Keratinocyte (primary cell): ENCODE data around the gene TREH. TPM values are rescaled to one million over a fixed set of nuclear protein-coding genes. Genes with fewer than 3 reads are reported as not detected.

ENCODE experiments used
- DNase-seq: peaks from one replicate; pipeline ENCODE4 v3.0.0-alpha.2; 2011; ENCODE audit warnings: low read depth, missing footprints, low spot score
- FAIRE-seq: peaks from 2 replicates; lab custom pipeline; 2011; peaks lifted over from hg19 to GRCh38; lab: Jason Lieb, UNC
- H2AFZ ChIP-seq: 2 replicates; pipeline ENCODE4 v1.6.0; 2012; ENCODE audit warnings: low read length, control low read depth, inconsistent platforms; ENCODE audit not compliant: control insufficient read depth
- H3K27ac ChIP-seq: 2 replicates; pipeline ENCODE4 v1.5.1; 2011; ENCODE audit warnings: low read length; ENCODE audit not compliant: control insufficient read depth, insufficient read depth
- H3K27me3 ChIP-seq: 3 replicates; pipeline ENCODE4 v1.6.0; 2011; ENCODE audit warnings: low read length; ENCODE audit not compliant: control insufficient read depth, insufficient read depth; ENCODE audit errors: extremely low read depth
- H3K36me3 ChIP-seq, 2 experiments: 2 replicates in 1 of 2; 3 replicates in 1 of 2; pipeline ENCODE4 v1.5.1; 2011; ENCODE audit warnings: low read length in 2 of 2, mild to moderate bottlenecking in 1 of 2; ENCODE audit not compliant: control insufficient read depth in 2 of 2, insufficient read depth in 2 of 2; ENCODE audit errors: extremely low read depth in 1 of 2
- H3K4me1 ChIP-seq: 3 replicates; pipeline ENCODE4 v1.5.1; 2011; ENCODE audit warnings: low read length; ENCODE audit not compliant: control insufficient read depth, insufficient read depth; ENCODE audit errors: extremely low read depth
- H3K4me2 ChIP-seq: 3 replicates; pipeline ENCODE4 v1.6.0; 2011; ENCODE audit warnings: low read depth, low read length; ENCODE audit not compliant: control insufficient read depth, insufficient read depth; ENCODE audit errors: extremely low read depth
- H3K4me3 ChIP-seq, 3 experiments: fragments of 200-600 bp in 1 of 3; sonication (generic) in 1 of 3; 2 replicates in 2 of 3; 3 replicates in 1 of 3; pipeline ENCODE4 v1.5.1; 2011 to 2016; ENCODE audit warnings: low read length in 3 of 3, mild to moderate bottlenecking in 3 of 3, control low read depth in 2 of 3, inconsistent platforms in 1 of 3, low read depth in 1 of 3, mixed read lengths in 1 of 3, mixed run types in 1 of 3, moderate library complexity in 1 of 3; ENCODE audit not compliant: control insufficient read depth in 2 of 3, insufficient read depth in 2 of 3; ENCODE audit errors: extremely low read depth in 1 of 3
- H3K79me2 ChIP-seq: 2 replicates; pipeline ENCODE4 v1.6.0; 2012; ENCODE audit warnings: low read length; ENCODE audit not compliant: control insufficient read depth, insufficient read depth
- H3K9ac ChIP-seq: 3 replicates; pipeline ENCODE4 v1.6.0; 2011; ENCODE audit warnings: low read length; ENCODE audit not compliant: control insufficient read depth, insufficient read depth; ENCODE audit errors: extremely low read depth
- H3K9me1 ChIP-seq: 3 replicates; pipeline ENCODE4 v1.6.0; 2011; ENCODE audit warnings: low read length; ENCODE audit not compliant: control insufficient read depth, insufficient read depth; ENCODE audit errors: extremely low read depth
- H3K9me3 ChIP-seq: 2 replicates; pipeline ENCODE4 v1.5.1; 2012; ENCODE audit warnings: low read depth, low read length; ENCODE audit not compliant: control insufficient read depth
- H4K20me1 ChIP-seq: 3 replicates; pipeline ENCODE4 v1.6.0; 2011; ENCODE audit warnings: low read length; ENCODE audit not compliant: control insufficient read depth, insufficient read depth; ENCODE audit errors: extremely low read depth
- EZH2 ChIP-seq: IDR thresholded peaks from one replicate; pipeline ENCODE4 v1.6.1; 2012; ENCODE audit warnings: inconsistent platforms, mild to moderate bottlenecking, low read length, moderate library complexity
- dilution Hi-C: fragments of 300-500 bp; cut with MboI; formaldehyde crosslinking; loops from one replicate; pipeline ENCODE4 v1.7.0; 2020; ENCODE audit warnings: low sequenced_read_pairs; ENCODE audit not compliant: extremely low pct_ligation_motif_present
- polyA plus RNA-seq, 5 experiments: library from polyadenylated mRNA; depleted of rRNA in 3 of 5; stranded (reverse) in 3 of 5; stranded (forward) in 1 of 5; unstranded in 1 of 5; fragments of >200 nt; gene quantifications; 1 replicate in 1 of 5; 2 replicates in 3 of 5; 3 replicates in 1 of 5; pipeline versions ENCODE4 v1.2.1 to v1.2.3, GENCODE V29; 2011 to 2012; ENCODE audit warnings: missing spikeins in 2 of 5, low read depth in 1 of 5, low replicate concordance in 1 of 5
- TF ChIP-seq, protein P1 (sequence below), 3 experiments: IDR thresholded peaks in 1 of 3; conservative IDR thresholded peaks in 1 of 3; optimal IDR thresholded peaks in 1 of 3; 2 replicates in 2 of 3; 3 replicates in 1 of 3; pipeline versions ENCODE3 to v1.5.1; 2011; ENCODE audit warnings: low read length in 3 of 3, mild to moderate bottlenecking in 3 of 3, moderate library complexity in 2 of 3, control low read depth in 1 of 3, inconsistent platforms in 1 of 3; ENCODE audit not compliant: insufficient read depth in 2 of 3; ENCODE audit errors: extremely low read depth in 1 of 3

The TREH gene
- polyA plus RNA-seq, 1 donor (not counting 4 experiments of a cell fraction or from before 2014, with no cell fraction given): not detected

DNA sequence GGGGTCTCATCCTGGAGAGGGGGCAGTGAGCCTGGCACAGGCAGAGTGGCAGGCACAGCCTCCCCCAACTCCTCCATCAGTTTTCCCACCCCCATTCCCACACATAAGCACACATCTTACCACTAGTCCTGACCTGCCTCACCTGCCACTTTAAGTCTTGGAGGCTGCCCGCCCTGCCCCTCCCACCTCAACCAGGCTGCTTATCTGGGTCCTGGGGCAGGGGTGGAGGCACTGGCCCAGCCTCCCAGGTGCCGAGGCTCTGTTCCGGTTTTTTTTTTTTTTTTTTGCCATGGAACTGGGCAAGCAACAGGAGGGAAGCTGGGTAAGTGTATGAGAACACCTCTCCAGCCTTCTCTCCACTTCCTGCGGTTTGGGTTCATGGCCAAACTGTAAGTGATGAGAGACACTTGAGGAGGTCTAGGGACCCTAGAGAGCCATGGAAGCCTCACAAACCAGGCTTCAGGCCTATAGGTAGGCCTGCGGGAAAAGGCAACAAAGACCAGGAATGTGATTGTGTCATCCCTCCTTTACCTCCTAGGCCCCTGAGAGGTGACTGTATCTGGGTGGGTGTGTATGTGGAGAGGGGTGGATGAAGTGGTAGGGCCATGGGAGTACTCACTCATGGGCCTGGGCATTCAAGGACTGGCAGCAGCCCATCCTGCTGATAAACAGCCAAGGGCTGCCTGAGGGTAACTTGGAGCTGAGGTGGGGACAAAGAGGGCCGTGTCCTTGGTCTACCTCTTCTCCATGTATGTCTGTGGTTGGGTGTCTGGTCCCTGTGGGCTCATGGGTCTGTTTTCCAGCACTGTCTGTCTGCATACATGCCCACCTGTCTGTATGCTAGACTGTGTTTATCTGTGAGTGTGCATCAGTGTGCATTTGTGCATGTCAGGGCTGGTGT, 49.4 kb downstream of the TREH start:
- Histone ChIP-seq H3K79me2 (no peaks in the 10 kb centered on the region), H3K27me3 (no peaks in the 10 kb centered on the region), H4K20me1 (no peaks in the 10 kb centered on the region), H3K9me3 (no peaks in the 10 kb centered on the region), H3K4me1 (peaks cover 44% of the 10 kb centered on the region), H3K9ac (peak overlapping the region; percentile 31), H3K4me2 (peak overlapping the region; percentile 42), H3K27ac (no peak overlapping the region), H3K9me1 (peaks cover 3% of the 10 kb centered on the region), H2AFZ (no peak overlapping the region), H3K4me3 (no peak overlapping the region), H3K36me3 (peaks cover 21 to 46% of the 10 kb centered on the region in 2 experiments)
- dilution Hi-C loops: no loop called here
- FAIRE-seq: peak; percentile 87
- TF ChIP-seq, protein P1, sequence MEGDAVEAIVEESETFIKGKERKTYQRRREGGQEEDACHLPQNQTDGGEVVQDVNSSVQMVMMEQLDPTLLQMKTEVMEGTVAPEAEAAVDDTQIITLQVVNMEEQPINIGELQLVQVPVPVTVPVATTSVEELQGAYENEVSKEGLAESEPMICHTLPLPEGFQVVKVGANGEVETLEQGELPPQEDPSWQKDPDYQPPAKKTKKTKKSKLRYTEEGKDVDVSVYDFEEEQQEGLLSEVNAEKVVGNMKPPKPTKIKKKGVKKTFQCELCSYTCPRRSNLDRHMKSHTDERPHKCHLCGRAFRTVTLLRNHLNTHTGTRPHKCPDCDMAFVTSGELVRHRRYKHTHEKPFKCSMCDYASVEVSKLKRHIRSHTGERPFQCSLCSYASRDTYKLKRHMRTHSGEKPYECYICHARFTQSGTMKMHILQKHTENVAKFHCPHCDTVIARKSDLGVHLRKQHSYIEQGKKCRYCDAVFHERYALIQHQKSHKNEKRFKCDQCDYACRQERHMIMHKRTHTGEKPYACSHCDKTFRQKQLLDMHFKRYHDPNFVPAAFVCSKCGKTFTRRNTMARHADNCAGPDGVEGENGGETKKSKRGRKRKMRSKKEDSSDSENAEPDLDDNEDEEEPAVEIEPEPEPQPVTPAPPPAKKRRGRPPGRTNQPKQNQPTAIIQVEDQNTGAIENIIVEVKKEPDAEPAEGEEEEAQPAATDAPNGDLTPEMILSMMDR (optimal IDR thresholded peaks at IDR 0.05 in 1 of 3, IDR thresholded peaks at IDR 0.05 in 1 of 3, conservative IDR thresholded peaks at IDR 0.05 in 1 of 3; ENCODE audit: extremely low read depth in 1 of 3, insufficient read depth in 2 of 3, low read length in 3 of 3): no peak
- no peak for TF ChIP-seq EZH2
- no peak for DNase-seq

DNA sequence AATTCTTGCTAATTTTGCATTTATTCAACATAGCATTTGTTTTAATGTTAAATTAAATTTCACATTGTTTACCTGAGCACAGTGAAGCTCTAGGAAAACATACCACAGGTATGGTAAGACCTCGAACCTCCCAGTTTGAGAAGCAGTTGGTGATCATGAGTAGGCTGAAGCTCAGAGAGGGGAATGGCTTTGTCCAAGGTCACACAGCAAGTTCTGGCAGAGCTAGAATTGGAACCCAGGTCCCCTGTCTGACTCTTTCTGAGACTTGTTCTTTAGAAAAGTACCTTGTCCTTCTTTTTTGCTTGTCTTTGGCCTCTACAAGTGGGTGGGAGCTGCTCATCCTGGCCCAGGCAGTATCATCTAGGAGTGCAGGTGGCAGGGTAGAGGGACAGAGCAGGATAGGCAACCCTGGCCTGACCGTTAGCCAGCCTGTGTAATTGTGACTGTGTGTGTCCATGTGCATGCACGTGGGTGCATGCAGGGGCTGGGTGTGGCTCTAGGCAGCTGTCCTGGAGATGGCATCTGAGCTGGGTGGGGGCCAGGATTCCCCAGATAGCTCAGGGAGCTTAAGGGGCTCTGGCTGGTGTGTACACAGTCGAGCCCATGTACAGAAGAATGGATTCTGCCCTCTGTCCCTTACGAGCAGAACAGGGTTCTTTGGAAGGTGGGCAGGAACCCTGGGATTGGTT, 50.4 kb downstream of the TREH start:
- H4K20me1 ChIP-seq: no peaks in the 10 kb centered on the region
- FAIRE-seq: peak; percentile 48
- H3K9ac ChIP-seq: no peak overlapping the region

More for the DNA sequence above, 50.4 kb downstream of the TREH start:
- H3K79me2 ChIP-seq: no peaks in the 10 kb centered on the region
- peak overlapping the region; percentile 42 for H3K4me2 ChIP-seq
- H3K4me1 ChIP-seq: peaks cover 47% of the 10 kb centered on the region
- no peaks in the 10 kb centered on the region for H3K9me1 ChIP-seq
- H3K9me3 ChIP-seq: no peaks in the 10 kb centered on the region
- H3K27me3 ChIP-seq: no peaks in the 10 kb centered on the region
- no peak overlapping the region for H3K27ac ChIP-seq
- H2AFZ ChIP-seq: no peak overlapping the region
- H3K36me3 ChIP-seq: peaks cover 21 to 45% of the 10 kb centered on the region in 2 experiments
- no peak overlapping the region for H3K4me3 ChIP-seq
- TF ChIP-seq, protein P1 (optimal IDR thresholded peaks at IDR 0.05 in 1 of 3, IDR thresholded peaks at IDR 0.05 in 1 of 3, conservative IDR thresholded peaks at IDR 0.05 in 1 of 3; ENCODE audit: extremely low read depth in 1 of 3, insufficient read depth in 2 of 3, low read length in 3 of 3): no peak
- TF ChIP-seq EZH2: no peak
- DNase-seq: no peak
- dilution Hi-C loops: no loop called here
